ENCODE measurements around the gene CDH23.

The CDH23 gene

DNA sequence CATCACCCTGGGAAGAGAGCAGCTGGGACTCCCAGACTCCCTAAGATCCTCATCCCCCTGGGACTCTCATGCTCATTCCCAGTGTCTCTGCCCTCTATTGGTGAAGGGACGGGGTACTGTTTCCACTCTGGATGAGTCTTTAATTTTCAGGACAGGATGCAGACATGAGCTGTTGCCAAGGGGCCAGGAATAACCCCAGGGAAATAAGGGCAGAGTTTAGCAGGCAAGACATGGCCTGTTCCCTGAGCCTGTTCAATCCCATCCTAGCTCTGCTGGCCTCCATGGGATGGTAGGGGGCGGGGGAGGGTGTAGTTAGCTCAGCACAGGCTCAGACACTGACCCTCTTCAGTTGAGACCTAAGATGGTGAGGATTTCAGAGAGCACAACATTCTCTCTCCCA is 308.9 kb downstream of the CDH23 start:
- Mint-ChIP-seq H3K27me3 (no peaks in the 10 kb centered on the region), H3K27ac (no peak overlapping the region), H3K9me3 (no peaks in the 10 kb centered on the region), H3K36me3 (ENCODE audit: low read depth) (no peaks in the 10 kb centered on the region), H3K4me1 (ENCODE audit: low read depth) (peaks cover 22% of the 10 kb centered on the region), H3K4me3 (no peak overlapping the region)
- no peak for DNase-seq

DNA sequence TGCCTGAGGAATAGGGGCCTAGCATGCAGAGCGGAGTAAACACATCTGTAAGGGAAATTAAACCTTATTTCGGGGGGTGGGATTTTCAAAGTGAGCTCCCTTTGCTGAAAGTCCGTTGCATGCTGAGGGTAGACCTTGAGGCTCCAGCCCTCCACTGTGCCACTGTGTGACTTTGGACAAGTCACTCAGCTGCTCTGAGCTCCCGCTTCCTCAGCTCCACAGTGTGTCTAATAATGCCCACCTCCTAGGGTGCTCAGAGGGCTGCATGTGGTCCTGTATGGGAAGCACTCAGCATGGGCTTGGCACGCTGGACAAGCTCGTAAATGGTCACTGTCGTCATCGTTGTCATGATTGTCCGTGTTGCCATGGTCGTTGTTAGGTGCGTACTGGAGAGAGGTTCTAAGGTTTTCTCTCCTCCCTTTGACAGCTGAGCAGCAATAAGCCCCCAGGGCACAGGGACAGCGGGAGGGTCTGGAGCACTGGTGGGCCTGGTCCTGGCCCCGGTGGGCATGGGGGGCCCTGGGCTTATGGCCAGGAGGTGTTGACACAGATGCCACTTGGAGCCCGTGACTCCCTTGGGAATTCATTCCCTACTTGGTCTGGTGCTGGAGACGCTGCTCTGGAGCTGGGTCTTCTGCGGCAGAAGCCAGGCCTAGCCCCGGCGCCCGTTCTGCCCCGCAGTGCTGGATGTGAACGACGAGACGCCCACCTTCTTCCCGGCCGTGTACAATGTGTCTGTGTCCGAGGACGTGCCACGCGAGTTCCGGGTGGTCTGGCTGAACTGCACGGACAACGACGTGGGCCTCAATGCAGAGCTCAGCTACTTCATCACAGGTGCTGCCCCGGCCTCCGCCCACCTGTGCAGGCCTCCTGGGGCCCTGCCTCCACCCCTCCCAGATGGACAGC is 309.7 kb downstream of the CDH23 start:
- peaks cover 27% of the 10 kb centered on the region for H3K4me1 Mint-ChIP-seq (ENCODE audit: low read depth)
- H3K27ac Mint-ChIP-seq: no peak overlapping the region
- no peaks in the 10 kb centered on the region for H3K9me3 Mint-ChIP-seq
- no peaks in the 10 kb centered on the region for H3K27me3 Mint-ChIP-seq
- H3K36me3 Mint-ChIP-seq (ENCODE audit: low read depth): no peaks in the 10 kb centered on the region
- H3K4me3 Mint-ChIP-seq: no peak overlapping the region
- DNase-seq: no peak

DNA sequence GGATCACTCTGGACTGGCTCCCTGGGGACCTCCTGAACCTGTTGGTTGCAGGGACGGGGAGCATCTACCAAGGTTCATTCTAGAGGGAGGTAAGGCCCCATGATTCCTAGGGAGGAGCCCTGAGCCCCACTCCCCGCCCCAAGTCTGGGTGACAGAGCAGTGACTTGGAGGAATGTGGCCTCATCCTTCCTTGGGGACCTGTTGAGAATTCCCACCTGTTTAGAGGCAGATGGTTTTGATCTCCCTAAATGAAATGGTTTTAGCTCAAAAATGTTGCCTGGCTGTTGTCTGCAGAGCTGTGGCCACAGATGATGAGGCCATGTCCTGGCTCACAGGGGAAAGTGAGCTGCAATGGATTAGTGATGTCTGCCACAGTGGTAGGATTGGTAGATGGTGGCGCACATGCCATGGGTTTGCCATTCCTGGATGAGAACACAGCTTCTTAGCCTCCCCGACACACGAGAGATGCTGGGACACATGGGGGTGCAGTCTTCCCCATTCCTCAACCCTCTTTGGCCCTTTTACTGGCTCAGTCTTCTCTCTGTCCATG is 310.6 kb downstream of the CDH23 start:
- Mint-ChIP-seq H3K27me3 (no peaks in the 10 kb centered on the region), H3K9me3 (no peaks in the 10 kb centered on the region), H3K27ac (no peak overlapping the region), H3K36me3 (ENCODE audit: low read depth) (no peaks in the 10 kb centered on the region), H3K4me3 (no peak overlapping the region), H3K4me1 (ENCODE audit: low read depth) (peaks cover 33% of the 10 kb centered on the region)
- no peak for DNase-seq

DNA sequence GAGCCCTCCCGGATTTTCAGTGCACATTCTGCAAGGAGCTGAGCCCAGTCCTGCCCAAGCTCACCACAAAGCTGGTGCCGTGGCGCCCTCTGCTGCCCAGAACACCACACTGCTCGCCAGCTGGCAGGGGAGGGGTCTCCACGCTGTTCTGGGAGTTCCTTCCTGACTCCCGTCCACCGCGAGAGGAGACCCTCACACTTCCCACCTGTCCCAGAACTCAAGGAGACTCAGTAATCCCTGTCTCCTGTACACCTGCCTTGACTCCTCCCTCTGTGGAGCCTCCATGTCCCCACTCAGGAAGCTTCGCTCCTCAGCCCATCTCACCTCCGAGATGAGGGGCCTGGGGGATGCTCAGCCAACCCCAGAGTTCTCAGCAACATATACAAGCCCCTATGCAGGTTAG is 311.6 kb downstream of the CDH23 start:
- no peaks in the 10 kb centered on the region for H3K9me3 Mint-ChIP-seq
- no peaks in the 10 kb centered on the region for H3K27me3 Mint-ChIP-seq
- H3K4me3 Mint-ChIP-seq: no peak overlapping the region
- no peak overlapping the region for H3K27ac Mint-ChIP-seq
- peaks cover 43% of the 10 kb centered on the region for H3K4me1 Mint-ChIP-seq (ENCODE audit: low read depth)
- peak; percentile 85 for DNase-seq
- no peaks in the 10 kb centered on the region for H3K36me3 Mint-ChIP-seq (ENCODE audit: low read depth)

DNA sequence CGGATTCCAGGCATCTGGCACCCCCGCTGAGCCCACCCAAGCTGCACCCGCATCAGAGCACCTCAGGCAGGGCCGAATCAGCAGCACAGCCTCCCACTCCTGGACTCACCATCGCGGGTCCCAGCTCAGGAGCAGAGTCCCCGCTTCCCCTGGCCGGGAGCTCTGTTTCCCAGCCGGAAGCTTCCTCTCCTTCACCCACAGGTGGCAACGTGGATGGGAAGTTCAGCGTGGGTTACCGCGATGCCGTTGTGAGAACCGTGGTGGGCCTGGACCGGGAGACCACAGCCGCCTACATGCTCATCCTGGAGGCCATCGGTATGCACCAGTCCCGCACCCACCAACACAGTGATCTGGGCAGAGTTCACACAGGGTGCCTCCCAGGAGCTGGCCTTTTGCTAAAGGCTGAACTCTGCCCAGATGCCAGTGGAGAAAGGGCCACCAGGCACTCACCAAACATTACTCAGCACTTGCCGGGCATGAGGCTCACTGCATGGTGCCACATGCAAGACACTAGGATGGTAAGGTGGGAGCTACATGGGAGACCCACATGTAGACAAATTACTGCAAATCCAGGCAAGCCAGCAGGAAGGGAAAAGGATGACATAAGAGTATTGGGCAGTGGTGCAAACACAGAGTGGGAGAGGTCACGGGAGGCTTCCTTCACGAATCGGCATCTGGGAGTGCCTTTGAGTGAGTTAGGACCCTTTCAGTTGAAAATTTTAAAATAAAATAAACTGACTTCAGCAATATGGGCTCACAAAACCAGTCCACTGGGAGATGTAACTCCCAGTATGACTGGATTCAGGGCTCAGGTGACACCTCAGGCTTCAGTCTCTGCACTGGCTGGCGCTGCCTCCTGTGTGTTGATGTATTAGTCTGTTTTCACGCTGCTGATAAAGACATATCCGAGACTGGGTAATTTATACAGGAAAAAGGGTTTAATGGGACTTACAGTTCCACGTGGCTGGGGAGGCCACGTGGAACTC is 312.5 kb downstream of the CDH23 start:
- Mint-ChIP-seq H3K9me3 (no peaks in the 10 kb centered on the region), H3K4me3 (no peak overlapping the region), H3K27ac (peak overlapping the region; percentile 9), H3K27me3 (no peaks in the 10 kb centered on the region), H3K36me3 (ENCODE audit: low read depth) (no peaks in the 10 kb centered on the region), H3K4me1 (ENCODE audit: low read depth) (peaks cover 52% of the 10 kb centered on the region)
- DNase-seq: no peak

DNA sequence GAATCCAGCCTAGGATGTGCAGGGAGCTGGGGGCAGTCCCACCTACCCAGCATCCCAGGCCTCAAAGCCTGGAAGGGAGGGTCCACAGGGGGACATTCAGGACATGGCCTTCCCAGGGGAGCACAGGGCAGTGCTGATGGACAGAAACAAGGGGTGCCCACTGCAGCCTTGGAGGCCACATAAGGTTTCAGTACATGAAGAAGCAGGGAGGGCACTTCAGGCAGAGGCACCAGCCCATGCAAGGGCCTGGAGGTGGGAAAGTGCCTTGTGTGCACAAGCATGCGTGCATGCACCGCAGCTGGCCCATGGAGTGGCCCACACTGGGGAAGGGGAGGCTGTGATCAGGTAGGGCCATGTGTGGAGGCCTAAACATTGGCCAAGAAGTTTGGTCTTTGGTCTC is 313.8 kb downstream of the CDH23 start:
- Mint-ChIP-seq H3K36me3 (ENCODE audit: low read depth) (no peaks in the 10 kb centered on the region), H3K27ac (peak overlapping the region; percentile 35), H3K4me1 (ENCODE audit: low read depth) (peaks cover 63% of the 10 kb centered on the region), H3K27me3 (no peaks in the 10 kb centered on the region), H3K4me3 (no peak overlapping the region), H3K9me3 (no peaks in the 10 kb centered on the region)
- DNase-seq: no peak

DNA sequence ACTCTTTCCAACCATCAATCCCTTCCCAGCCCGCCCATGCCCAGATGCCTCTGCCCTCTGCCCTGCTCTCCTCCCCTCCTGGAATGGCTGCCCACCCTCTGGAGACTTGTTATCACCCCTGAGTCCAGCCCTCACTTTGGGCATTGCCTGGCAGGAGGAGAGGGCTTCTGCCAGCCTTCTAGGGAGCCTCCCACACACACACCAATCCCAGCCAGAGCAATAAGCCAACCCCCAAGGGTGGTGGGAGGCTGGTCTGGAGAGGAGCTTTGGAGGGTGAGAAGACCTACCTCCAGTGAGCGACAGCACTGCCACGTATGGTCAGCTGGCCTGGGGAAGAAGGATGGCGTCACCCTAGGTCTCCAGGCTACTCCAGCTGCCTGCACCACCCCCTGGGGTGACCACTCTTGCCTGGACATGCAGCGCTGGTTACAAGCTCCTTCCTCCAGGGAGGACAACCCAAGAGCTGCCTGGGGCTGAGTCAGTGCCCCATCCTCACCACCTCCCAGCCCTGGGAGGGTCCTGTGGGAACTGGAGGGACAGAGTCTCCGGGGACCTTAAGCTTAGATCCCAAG is 314.4 kb downstream of the CDH23 start:
- Mint-ChIP-seq H3K36me3 (ENCODE audit: low read depth) (no peaks in the 10 kb centered on the region), H3K27me3 (no peaks in the 10 kb centered on the region), H3K4me3 (no peak overlapping the region), H3K4me1 (ENCODE audit: low read depth) (peaks cover 68% of the 10 kb centered on the region), H3K9me3 (no peaks in the 10 kb centered on the region), H3K27ac (peak overlapping the region; percentile 99)
- no peak for DNase-seq

DNA sequence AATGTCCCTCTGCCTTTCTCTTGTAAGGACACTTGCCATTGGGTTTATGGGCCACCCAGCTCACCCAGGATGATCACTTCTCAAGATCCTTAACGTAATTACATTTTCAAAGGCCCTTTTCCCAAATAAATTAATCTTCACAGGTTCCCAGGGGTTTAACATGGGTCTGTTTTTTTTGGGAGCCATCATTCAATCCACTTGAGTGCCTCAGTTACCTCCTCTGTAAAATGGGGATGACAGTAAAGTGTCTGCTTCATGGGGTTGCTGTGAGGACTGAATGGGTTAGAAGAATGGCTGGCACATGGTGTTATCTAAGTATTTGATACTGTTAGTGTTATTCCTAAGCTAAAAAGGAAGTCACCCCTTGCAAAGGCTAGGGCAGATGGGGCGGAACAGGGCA is 315.4 kb downstream of the CDH23 start:
- Mint-ChIP-seq H3K36me3 (ENCODE audit: low read depth) (no peaks in the 10 kb centered on the region), H3K4me3 (no peak overlapping the region), H3K27ac (peak overlapping the region; percentile 99), H3K27me3 (no peaks in the 10 kb centered on the region), H3K4me1 (ENCODE audit: low read depth) (peaks cover 72% of the 10 kb centered on the region), H3K9me3 (no peaks in the 10 kb centered on the region)
- no peak for DNase-seq

DNA sequence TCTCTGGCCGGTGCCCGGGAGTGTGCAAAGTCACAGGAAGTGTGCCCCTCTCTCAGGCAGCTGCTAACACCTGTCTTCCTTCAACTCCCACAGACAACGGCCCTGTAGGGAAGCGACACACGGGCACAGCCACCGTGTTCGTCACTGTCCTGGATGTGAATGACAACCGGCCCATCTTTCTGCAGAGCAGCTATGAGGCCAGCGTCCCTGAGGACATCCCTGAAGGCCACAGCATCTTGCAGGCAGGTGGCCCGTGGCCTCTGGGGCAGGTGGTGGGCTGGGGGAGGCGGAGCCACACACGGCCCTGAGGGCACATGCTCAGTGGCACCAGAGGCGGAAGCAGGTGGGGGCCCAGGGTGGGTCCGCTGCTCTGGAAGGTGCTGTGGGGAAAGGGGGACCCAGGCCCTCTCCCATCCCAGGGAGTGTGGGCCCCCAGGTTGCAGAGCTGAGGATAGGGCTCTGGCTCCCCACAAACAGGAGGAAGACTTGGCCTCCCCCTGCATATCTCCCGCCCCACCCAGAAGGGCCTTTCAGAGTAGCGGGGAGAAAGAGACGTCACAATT is 315.9 kb downstream of the CDH23 start:
- Mint-ChIP-seq H3K27ac (peak overlapping the region; percentile 99), H3K9me3 (no peaks in the 10 kb centered on the region), H3K36me3 (ENCODE audit: low read depth) (no peaks in the 10 kb centered on the region), H3K4me1 (ENCODE audit: low read depth) (peaks cover 72% of the 10 kb centered on the region), H3K27me3 (no peaks in the 10 kb centered on the region), H3K4me3 (peak overlapping the region; percentile 73)
- DNase-seq: peak; percentile 69

DNA sequence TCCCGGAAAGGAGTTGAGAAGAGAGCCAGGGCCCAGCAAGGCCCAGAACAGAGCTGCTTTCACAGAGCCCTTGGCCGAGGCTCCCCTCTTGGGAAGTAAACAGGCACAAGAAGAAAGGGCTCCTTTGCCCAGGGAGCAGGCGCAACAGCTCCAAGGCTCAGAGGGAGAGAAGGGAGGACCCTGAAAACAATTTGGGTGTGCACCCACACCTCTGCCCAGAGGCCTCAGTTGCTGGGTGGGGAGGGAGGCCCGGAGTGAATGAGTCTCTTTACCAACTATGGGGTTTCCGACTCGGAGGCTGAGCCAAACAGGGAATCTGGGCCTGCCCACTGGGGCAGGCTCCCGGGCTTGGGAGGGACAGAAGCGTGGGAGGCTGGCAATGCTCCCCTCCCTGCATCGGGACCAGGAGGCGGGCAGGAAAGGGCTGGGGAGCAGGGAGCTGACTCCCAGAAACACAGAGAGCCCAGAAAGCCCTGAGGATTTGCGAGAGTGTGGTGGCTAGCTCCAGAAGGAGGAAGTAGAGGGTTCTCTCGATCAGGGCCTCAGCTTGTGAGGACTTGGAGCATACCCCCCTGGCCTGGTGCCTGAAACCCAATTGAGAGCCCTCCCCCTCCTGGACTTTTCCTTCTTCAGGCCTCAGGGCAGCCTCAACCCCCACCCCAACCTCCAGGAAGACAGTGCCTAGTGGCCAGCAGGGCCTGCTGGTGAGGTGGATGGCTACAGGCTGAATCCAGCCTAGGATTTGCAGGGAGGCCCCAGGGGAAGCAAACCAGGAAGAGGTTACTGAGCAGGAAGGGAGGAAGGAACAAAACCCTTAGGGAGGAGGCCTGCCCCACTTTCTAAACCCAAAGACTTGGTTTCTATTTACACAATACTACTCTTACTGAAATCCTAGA is 316.7 kb downstream of the CDH23 start:
- no peaks in the 10 kb centered on the region for H3K27me3 Mint-ChIP-seq
- DNase-seq: peak; percentile 71
- no peaks in the 10 kb centered on the region for H3K9me3 Mint-ChIP-seq
- H3K4me3 Mint-ChIP-seq: peak overlapping the region; percentile 73
- peak overlapping the region; percentile 99 for H3K27ac Mint-ChIP-seq
- peaks cover 66% of the 10 kb centered on the region for H3K4me1 Mint-ChIP-seq (ENCODE audit: low read depth)
- no peaks in the 10 kb centered on the region for H3K36me3 Mint-ChIP-seq (ENCODE audit: low read depth)

DNA sequence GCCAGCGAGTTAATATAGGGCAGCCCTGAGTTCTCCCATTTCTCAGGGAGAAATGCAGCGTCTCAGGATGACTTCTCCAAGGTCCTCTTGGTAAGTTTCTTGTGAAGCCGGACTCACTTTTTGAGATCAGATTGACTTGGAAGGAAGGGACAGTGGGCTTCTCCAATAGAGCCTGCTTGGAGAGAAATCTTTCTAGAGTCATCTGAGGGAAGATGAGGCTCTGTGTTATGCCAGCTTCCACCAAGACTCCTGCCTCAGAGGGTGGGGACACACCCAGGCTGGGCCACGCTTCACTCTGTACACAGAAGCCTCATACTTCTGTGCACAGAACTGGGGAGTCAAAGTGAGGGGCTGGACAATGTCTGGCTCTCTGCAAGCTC is 317.3 kb downstream of the CDH23 start:
- H3K9me3 Mint-ChIP-seq: no peaks in the 10 kb centered on the region
- no peak for DNase-seq
- H3K4me3 Mint-ChIP-seq: peak overlapping the region; percentile 73
- H3K4me1 Mint-ChIP-seq (ENCODE audit: low read depth): peaks cover 61% of the 10 kb centered on the region
- H3K27me3 Mint-ChIP-seq: no peaks in the 10 kb centered on the region
- no peaks in the 10 kb centered on the region for H3K36me3 Mint-ChIP-seq (ENCODE audit: low read depth)
- peak overlapping the region; percentile 99 for H3K27ac Mint-ChIP-seq

DNA sequence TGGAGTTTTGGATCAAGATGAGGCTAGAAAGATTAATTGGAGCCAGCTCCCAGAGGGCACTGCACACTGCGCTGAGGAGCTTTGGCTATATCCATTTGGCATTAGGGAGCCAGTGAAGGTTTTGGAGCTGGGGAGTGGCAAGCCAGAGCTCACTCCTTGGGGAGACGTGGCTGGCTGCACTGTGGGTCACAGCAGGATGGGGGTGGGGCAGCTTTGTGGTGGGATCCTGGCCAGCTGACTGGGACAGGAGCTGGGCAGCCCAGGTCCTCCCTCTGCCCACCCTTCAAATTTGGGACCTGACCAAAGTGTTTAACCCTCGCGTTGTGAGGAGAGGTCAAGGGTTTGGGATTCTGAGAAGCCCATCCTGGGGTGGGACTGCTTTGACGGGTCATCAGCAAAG is 317.9 kb downstream of the CDH23 start:
- no peaks in the 10 kb centered on the region for H3K9me3 Mint-ChIP-seq
- H3K4me1 Mint-ChIP-seq (ENCODE audit: low read depth): peaks cover 57% of the 10 kb centered on the region
- no peaks in the 10 kb centered on the region for H3K27me3 Mint-ChIP-seq
- no peak for DNase-seq
- H3K27ac Mint-ChIP-seq: peak overlapping the region; percentile 99
- no peaks in the 10 kb centered on the region for H3K36me3 Mint-ChIP-seq (ENCODE audit: low read depth)
- peak overlapping the region; percentile 73 for H3K4me3 Mint-ChIP-seq

DNA sequence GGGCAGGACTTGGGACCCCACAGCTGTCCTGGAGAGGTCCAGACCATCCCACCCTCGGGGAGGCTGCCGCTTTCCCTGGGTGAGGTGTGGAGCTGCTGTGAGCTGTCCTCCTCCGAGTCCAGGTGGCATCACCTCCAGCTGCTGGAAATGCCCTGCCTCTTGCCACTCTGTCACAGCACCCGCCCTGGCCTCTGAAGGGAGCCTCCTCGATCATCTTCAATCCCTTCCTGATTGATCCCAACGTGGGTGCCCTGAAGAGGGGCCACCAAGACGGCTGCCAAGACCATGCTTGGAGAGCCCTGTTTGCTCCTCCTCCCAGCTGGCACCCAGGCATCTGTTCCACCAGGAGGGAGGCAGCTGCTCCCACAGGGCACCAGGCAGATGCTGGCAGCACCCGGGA is 318.3 kb downstream of the CDH23 start:
- H3K27ac Mint-ChIP-seq: peak overlapping the region; percentile 77
- H3K4me1 Mint-ChIP-seq (ENCODE audit: low read depth): peaks cover 54% of the 10 kb centered on the region

More for the DNA sequence above, 318.3 kb downstream of the CDH23 start:
- Mint-ChIP-seq H3K4me3 (peak overlapping the region; percentile 10), H3K27me3 (no peaks in the 10 kb centered on the region), H3K9me3 (no peaks in the 10 kb centered on the region), H3K36me3 (ENCODE audit: low read depth) (no peaks in the 10 kb centered on the region)
- DNase-seq: no peak
